CD4-positive, alpha-beta T cell treated with Interleukin-10 for 1 hour (primary cell): Measurements from ENCODE around the gene TMEM252.

ENCODE experiments used
- DNase-seq: peaks from one replicate; pipeline ENCODE4 v3.0.0-alpha.2; 2020

Gene TMEM252

DNA sequence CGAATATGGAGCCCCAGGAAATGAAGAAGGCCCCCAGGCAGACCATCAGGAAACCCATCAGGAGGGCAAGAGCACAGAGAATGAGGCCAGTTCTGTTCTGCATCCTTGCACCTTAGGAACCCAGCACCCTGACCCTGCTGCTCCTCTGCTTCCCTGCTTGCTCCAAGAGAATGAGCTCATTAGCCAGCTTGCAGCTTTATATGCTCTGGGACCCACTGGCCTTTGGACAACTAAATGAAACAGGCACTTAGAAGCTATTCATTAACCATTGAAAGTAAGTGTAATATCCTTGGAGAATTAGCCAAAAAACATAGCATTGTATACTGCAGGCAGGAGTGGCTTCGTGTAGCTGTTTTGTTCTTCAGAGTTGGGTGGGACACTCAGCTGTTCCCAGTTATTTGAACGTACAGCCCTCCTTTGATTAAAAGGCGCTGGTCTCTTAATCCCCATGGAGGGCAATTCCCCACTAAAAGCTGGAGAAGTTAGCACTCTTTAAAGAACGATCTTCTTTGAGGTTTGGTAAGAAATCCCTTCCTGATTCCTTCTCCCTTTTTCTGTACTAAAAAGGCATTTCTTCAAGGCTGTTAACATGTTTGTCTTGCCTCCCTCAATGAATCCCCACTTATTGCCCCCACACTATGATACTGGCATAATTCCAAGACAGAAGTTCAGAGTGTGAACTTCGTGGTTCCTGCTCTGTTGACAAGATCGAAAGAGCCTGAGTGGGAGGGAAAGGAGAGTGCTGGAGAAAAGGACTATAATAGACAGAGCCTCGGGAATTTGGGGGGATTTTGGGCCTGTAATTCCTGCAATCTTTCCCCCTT lies at the start of gene TMEM252:
TSS of gene TMEM252 (minus strand) at position 172 of the 824 bp plus-strand sequence. CDS start at position 103, 69 bp downstream.
- DNase-seq = no peak

GRCh38 chr9:68585034-68585761 lies 44.5 kb upstream of the TMEM252 start:
- no peak for DNase-seq

GRCh38 chr9:68584189-68585033 lies 43.7 kb upstream of the TMEM252 start:
- DNase-seq = peak; percentile 83

GRCh38 chr9:68581696-68582095 lies 41.0 kb upstream of the TMEM252 start:
- DNase-seq = no peak

- DNase-seq = no peak
Measured at GRCh38 chr9:68577774-68578591, 37.3 kb upstream of the TMEM252 start.

DNA sequence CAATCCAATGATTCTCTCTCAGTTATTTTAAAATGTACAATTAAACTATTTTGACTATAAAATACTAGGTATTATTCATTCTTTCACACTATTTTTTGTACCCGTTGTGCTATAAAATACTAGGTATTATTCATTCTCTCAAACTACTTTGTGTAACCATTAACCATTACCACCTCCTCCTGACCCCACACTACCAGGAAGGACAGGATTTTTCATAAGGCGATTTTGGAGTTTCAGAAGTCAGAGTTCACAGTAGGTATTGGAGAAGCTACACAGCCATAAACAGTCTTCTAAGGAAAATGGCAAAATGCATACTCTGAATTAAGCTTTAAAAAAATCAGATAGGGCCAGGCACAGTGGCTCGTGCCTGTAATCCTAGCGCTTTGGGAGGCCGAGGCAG lies 35.1 kb upstream of the TMEM252 start:
- DNase-seq = no peak

GRCh38 chr9:68574150-68574549 lies 33.5 kb upstream of the TMEM252 start:
- no peak for DNase-seq

- DNase-seq = no peak
Measured at GRCh38 chr9:68567565-68567964, 26.9 kb upstream of the TMEM252 start.

DNA sequence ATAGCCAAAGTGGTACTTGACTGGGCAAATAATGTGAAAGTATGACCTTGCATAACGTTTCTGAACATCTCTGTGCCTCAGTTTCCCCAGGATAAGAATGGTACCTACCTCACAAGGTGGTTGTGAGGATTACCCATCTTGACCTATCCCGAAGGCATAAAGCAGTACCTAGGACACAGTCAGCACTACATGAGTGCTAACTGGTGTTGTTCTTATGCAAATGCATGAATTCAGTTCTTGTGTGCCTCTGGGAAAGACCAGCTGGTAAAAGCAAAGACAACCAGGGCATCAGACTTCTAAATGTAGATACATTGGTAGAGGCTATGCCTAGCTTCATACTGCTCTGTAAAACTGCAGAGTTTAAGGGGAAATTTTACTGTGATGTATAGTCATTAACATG lies 21.8 kb upstream of the TMEM252 start:
- no peak for DNase-seq

GRCh38 chr9:68560071-68560844 lies 19.6 kb upstream of the TMEM252 start:
- peak; percentile 44 for DNase-seq

- no peak for DNase-seq
Measured at GRCh38 chr9:68558545-68558944, 17.9 kb upstream of the TMEM252 start.

DNA sequence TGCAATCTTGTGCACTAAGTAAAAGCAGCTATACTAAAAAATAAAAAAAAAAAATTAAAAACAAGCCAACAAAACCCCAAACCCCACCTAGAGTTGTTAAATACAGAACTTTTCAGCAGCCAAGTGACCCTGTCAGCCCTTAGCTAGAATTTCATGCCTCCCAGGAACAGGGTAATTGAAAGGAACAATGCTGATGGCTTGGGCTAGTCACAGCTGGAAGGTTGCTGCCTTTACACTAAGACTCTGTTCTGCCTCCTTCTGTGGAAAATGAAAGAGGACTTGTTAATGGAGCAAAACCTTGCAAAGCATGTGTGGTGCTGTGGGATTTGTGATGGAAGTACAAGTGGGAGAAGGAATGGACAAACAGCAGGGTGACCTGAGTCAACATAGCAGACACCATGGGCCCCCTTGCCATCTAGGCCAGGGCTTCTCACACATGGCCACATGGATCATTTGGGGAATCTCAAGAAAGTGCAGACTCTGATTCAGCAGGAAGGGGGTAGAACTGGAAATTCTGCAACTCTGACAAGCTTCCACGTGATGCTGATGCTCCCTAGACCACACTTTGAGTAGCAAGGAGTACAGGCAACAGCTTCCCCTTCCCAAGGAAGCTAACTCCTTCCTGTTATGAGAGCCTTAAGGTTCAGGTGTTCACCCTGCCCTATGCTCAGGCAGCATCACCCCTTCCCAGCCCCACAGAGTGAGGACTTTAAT lies 14.9 kb upstream of the TMEM252 start:
- no peak for DNase-seq

GRCh38 chr9:68552700-68553476 lies 12.2 kb upstream of the TMEM252 start:
- DNase-seq = no peak

DNA sequence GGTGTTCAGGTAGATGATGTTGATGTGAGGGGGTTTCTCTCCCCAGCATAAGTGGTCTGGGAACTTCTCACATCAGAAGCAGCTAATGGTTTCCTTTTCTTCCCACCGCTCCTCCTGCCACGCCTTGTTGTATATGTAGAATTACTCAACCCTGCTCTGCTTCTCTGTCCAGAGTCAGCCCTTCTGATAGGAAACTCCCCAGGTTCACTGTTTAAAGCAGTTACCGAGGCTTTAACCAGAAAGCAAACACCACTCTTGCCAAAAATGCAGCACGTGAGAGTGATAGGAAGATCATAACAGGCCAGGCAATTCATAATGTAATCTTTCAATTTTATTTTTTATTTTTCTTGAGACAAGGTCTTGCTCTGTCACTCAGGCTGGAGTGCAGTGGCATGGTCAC lies 10.5 kb upstream of the TMEM252 start:
- no peak for DNase-seq

- DNase-seq = no peak
Measured at GRCh38 chr9:68548241-68548640, 7.6 kb upstream of the TMEM252 start.

- no peak for DNase-seq
Measured at GRCh38 chr9:68547417-68547816, 6.7 kb upstream of the TMEM252 start.

DNA sequence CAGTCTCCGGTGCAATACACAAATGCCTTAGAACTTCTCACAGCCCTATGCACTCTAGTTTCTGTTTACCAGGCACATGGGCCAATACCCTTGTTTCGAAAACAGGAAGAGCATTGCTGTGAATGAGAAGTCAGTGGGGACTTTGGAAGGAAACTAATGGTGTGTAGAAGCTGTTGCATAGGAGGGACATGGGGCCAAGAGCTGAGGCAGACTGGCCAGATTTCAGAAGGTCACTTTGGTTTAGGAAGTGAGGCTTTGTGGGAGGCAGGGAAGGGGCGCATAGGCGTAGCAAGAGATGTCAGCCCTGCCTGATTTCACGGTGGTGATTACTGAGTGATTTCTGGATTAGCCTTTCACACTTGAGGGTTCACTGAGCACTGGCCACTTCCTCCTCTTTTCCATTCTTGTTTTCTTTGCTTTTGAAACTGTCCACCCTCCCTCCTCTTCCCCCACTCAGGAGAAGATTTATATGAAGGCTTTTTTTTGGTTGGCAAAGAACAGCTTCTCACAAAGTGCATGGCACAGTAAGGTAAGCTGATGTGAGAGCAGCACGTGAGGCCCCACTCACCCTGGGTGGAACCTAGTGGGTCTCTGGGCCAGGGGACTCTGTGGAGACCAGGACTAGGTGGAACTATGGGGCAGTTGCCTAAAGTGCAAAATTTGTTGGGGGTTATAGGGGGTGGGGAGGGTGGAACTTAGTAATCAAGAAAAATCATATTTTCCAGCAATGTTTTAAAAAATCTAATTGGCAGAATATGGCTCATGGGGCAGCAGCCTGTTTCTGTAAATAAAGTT lies 6.1 kb upstream of the TMEM252 start:
- peak; percentile 18 for DNase-seq

DNA sequence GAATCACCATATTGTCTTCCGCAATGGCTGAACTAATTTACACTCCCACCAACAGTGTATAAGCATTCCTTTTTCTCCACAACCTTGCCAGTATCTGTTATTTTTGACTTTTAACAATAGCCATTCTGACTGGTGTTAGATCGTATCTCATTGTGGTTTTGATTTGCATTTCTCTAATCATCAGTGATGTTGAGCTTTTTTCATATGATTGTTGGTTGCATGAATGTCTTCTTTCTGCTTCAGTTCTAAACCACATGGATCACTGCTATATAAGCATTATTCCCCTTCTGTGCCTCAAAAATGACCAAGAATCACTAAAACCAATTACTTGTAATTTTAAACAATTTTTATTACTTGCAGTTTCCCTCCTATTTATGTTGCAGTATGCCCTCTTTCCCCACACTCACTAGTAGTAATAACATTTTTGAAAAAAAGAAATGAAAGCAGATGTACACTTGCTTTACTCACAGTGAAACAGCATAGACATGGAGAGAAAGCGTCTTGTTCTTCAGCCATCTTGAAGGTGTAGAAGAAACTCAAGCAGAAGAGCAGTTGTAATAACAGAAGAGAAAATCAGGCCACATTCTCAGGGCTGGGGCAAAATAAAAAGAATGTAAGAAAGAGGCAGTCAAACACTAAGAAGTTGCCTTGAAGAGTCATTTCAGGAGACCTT lies 4.5 kb upstream of the TMEM252 start:
- no peak for DNase-seq

- DNase-seq = no peak
Measured at GRCh38 chr9:68541568-68541967, 885 bp upstream of the TMEM252 start.
